Caco-2 (cell line): ENCODE measurements around the gene AOPEP. TPM values are rescaled to one million over a fixed set of nuclear protein-coding genes. Genes with fewer than 3 reads are reported as not detected.

Source experiments
- BruUV-seq: library from RNA; stranded (reverse); fragments of 400-500 nt; replicated peaks from 2 replicates; lab custom pipeline; 2021; lab: Mats Ljungman, UMichigan
- CTCF ChIA-PET: fragments of 300-600 bp; sonication (Branson Sonifier 250); formaldehyde crosslinking; loops from one replicate; lab custom pipeline; 2022; ENCODE audit warnings: antibody characterized with exemption; lab: Charles Lee
- POLR2A ChIA-PET: fragments of 300-600 bp; sonication (Branson Sonifier 250); formaldehyde crosslinking; loops from one replicate; lab custom pipeline; 2022; ENCODE audit warnings: antibody characterized with exemption; lab: Charles Lee
- DNase-seq, 2 experiments: peaks; one replicate each; pipeline versions ENCODE4 v3.0.0 to v3.0.0-alpha.2; 2020 to 2022
- H3K27me3 ChIP-seq: replicated peaks from 2 replicates; pipeline ENCODE4 v1.6.0; 2011; ENCODE audit warnings: low read length; ENCODE audit not compliant: control insufficient read depth, insufficient read depth
- H3K36me3 ChIP-seq: 2 replicates; pipeline ENCODE4 v1.5.1; 2011; ENCODE audit warnings: low read length; ENCODE audit not compliant: control insufficient read depth, insufficient read depth
- H3K4me1 ChIP-seq: fragments of 250-450 bp; sonication (Bioruptor Pico); 2 replicates; pipeline ENCODE4 v1.5.1; 2020; ENCODE audit warnings: mild to moderate bottlenecking
- H3K4me3 ChIP-seq: 2 replicates; pipeline ENCODE4 v1.5.1; 2011; ENCODE audit warnings: low read depth, mild to moderate bottlenecking, control low read depth, low read length
- H3K9me3 ChIP-seq: fragments of 250-450 bp; sonication (Bioruptor Pico); 2 replicates; pipeline ENCODE4 v1.5.1; 2020; ENCODE audit warnings: mild to moderate bottlenecking, moderate library complexity
- H3K27ac Mint-ChIP-seq: one replicate; pipeline ENCODE4 v1.8.0; 2022; ENCODE audit warnings: mixed read lengths; ENCODE audit not compliant: unreplicated experiment
- H3K27me3 Mint-ChIP-seq: one replicate; pipeline ENCODE4 v1.8.0; 2022; ENCODE audit warnings: mixed read lengths; ENCODE audit not compliant: insufficient read depth, unreplicated experiment
- H3K36me3 Mint-ChIP-seq: one replicate; pipeline ENCODE4 v1.8.0; 2022; ENCODE audit warnings: mild to moderate bottlenecking, mixed read lengths; ENCODE audit not compliant: insufficient read depth, unreplicated experiment
- H3K4me1 Mint-ChIP-seq: one replicate; pipeline ENCODE4 v1.8.0; 2022; ENCODE audit warnings: low read depth, mixed read lengths; ENCODE audit not compliant: unreplicated experiment
- H3K4me3 Mint-ChIP-seq: one replicate; pipeline ENCODE4 v1.8.0; 2022; ENCODE audit warnings: mild to moderate bottlenecking, moderate library complexity, mixed read lengths; ENCODE audit not compliant: unreplicated experiment
- H3K9me3 Mint-ChIP-seq: one replicate; pipeline ENCODE4 v1.8.0; 2022; ENCODE audit warnings: mixed read lengths; ENCODE audit not compliant: unreplicated experiment
- intact Hi-C: fragments of 100-400 bp; cut with micrococcal nuclease; formaldehyde crosslinking; loops from one replicate; pipeline ENCODE4 v1.10.0; 2022; ENCODE audit not compliant: unreplicated experiment
- total RNA-seq: library from RNA; stranded (reverse); gene quantifications from 2 replicates; pipeline ENCODE4 v1.2.3, GENCODE V29; 2022
- TF ChIP-seq, protein P1 (sequence below), 2 experiments: fragments of 200-600 bp in 1 of 2; IDR thresholded peaks; 1 replicate in 1 of 2; 2 replicates in 1 of 2; pipeline versions ENCODE4 v1.5.1 to v1.8.0; 2011 to 2022; ENCODE audit warnings: antibody characterized with exemption in 1 of 2, control low read depth in 1 of 2, inconsistent platforms in 1 of 2, low read depth in 1 of 2, low read length in 1 of 2, mild to moderate bottlenecking in 1 of 2, moderate library complexity in 1 of 2; ENCODE audit not compliant: insufficient read depth in 1 of 2, severe bottlenecking in 1 of 2, unreplicated experiment in 1 of 2

AOPEP gene
- total RNA-seq, 1 experiment from 2014 or later, result 63.3 TPM

- CTCF ChIA-PET, result no interaction called here
- H3K27me3 Mint-ChIP-seq, result no peaks in the 10 kb centered on the region
- TF ChIP-seq, protein P1, sequence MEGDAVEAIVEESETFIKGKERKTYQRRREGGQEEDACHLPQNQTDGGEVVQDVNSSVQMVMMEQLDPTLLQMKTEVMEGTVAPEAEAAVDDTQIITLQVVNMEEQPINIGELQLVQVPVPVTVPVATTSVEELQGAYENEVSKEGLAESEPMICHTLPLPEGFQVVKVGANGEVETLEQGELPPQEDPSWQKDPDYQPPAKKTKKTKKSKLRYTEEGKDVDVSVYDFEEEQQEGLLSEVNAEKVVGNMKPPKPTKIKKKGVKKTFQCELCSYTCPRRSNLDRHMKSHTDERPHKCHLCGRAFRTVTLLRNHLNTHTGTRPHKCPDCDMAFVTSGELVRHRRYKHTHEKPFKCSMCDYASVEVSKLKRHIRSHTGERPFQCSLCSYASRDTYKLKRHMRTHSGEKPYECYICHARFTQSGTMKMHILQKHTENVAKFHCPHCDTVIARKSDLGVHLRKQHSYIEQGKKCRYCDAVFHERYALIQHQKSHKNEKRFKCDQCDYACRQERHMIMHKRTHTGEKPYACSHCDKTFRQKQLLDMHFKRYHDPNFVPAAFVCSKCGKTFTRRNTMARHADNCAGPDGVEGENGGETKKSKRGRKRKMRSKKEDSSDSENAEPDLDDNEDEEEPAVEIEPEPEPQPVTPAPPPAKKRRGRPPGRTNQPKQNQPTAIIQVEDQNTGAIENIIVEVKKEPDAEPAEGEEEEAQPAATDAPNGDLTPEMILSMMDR (IDR thresholded peaks at IDR 0.05; ENCODE audit: insufficient read depth in 1 of 2, low read depth in 1 of 2, low read length in 1 of 2, severe bottlenecking in 1 of 2, unreplicated experiment in 1 of 2), result no peak
- no peak overlapping the region for H3K27ac Mint-ChIP-seq
- H3K4me1 Mint-ChIP-seq, result peaks cover 7% of the 10 kb centered on the region
- BruUV-seq, result no TSS peak
- no peaks in the 10 kb centered on the region for H3K9me3 ChIP-seq
- no peaks in the 10 kb centered on the region for H3K36me3 ChIP-seq
- no peaks in the 10 kb centered on the region for H3K27me3 ChIP-seq
- H3K4me3 Mint-ChIP-seq, result no peak overlapping the region
- H3K9me3 Mint-ChIP-seq, result peaks cover 10% of the 10 kb centered on the region
- POLR2A ChIA-PET, result no interaction called here
- H3K4me3 ChIP-seq, result no peak overlapping the region
- intact Hi-C loops, result no loop called here
- H3K4me1 ChIP-seq, result no peaks in the 10 kb centered on the region
- no peak for DNase-seq
- no peaks in the 10 kb centered on the region for H3K36me3 Mint-ChIP-seq
Measured at GRCh38 chr9:94717761-94718160, 8.7 kb upstream of the AOPEP start.

DNA sequence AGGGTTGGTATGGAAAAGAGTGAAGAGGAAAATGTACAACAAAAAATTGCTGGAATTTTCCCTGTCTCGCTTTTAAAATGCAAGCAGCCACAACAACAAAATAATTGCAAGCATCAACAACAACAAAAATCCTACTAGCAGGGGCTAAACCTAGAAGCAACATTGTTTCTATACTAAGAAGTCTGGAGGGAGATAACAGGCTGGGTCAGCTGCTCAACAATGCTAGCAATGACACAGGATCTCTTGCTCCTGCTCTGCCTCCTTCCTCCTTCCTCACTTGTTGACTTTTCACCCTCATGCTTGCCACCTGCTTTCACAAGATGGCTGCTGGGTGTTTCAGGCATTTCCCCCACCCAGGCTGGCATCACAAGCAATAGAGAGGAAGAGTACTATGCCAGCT lies 7.6 kb upstream of the AOPEP start:
- Mint-ChIP-seq H3K27ac (no peak overlapping the region), H3K4me1 (peaks cover 7% of the 10 kb centered on the region), H3K36me3 (no peaks in the 10 kb centered on the region), H3K9me3 (peaks cover 10% of the 10 kb centered on the region), H3K4me3 (no peak overlapping the region), H3K27me3 (no peaks in the 10 kb centered on the region)
- no peak overlapping the region for H3K4me3 ChIP-seq
- no TSS peak for BruUV-seq
- no peaks in the 10 kb centered on the region for H3K36me3 ChIP-seq
- intact Hi-C loops, result no loop called here
- CTCF ChIA-PET, result no interaction called here
- POLR2A ChIA-PET, result no interaction called here
- DNase-seq, result no peak
- H3K27me3 ChIP-seq, result no peaks in the 10 kb centered on the region
- H3K9me3 ChIP-seq, result no peaks in the 10 kb centered on the region
- TF ChIP-seq, protein P1 (IDR thresholded peaks at IDR 0.05; ENCODE audit: insufficient read depth in 1 of 2, low read depth in 1 of 2, low read length in 1 of 2, severe bottlenecking in 1 of 2, unreplicated experiment in 1 of 2), result no peak
- H3K4me1 ChIP-seq, result no peaks in the 10 kb centered on the region

- H3K4me1 ChIP-seq, result no peaks in the 10 kb centered on the region
- no peak for DNase-seq
- no peaks in the 10 kb centered on the region for H3K36me3 ChIP-seq
- TF ChIP-seq, protein P1 (IDR thresholded peaks at IDR 0.05; ENCODE audit: insufficient read depth in 1 of 2, low read depth in 1 of 2, low read length in 1 of 2, severe bottlenecking in 1 of 2, unreplicated experiment in 1 of 2), result no peak
- Mint-ChIP-seq H3K4me3 (no peak overlapping the region), H3K27me3 (no peaks in the 10 kb centered on the region), H3K27ac (no peak overlapping the region), H3K36me3 (no peaks in the 10 kb centered on the region), H3K4me1 (peaks cover 7% of the 10 kb centered on the region), H3K9me3 (peaks cover 10% of the 10 kb centered on the region)
- BruUV-seq, result no TSS peak
- no peak overlapping the region for H3K4me3 ChIP-seq
- ChIA-PET CTCF (no interaction called here), POLR2A (no interaction called here)
- intact Hi-C loops, result no loop called here
- H3K27me3 ChIP-seq, result no peaks in the 10 kb centered on the region
- H3K9me3 ChIP-seq, result no peaks in the 10 kb centered on the region
Measured at GRCh38 chr9:94719878-94720277, 6.6 kb upstream of the AOPEP start.
